ENCODE data around the gene DTNA.

The DTNA gene

GRCh38 chr18:34847408-34847807, 137.3 kb downstream of the DTNA start:
- DNase-seq = no peak

GRCh38 chr18:34848156-34848555, 138.1 kb downstream of the DTNA start:
- DNase-seq = no peak

GRCh38 chr18:34848695-34849094, 138.6 kb downstream of the DTNA start:
- no peak for DNase-seq

GRCh38 chr18:34857320-34857719, 147.2 kb downstream of the DTNA start:
- DNase-seq = no peak

GRCh38 chr18:34858188-34858587, 148.1 kb downstream of the DTNA start:
- peak in 6 of 56 donors; percentile 6 to 44 (median 20) for DNase-seq

GRCh38 chr18:34859496-34859895, 149.4 kb downstream of the DTNA start:
- DNase-seq = no peak

GRCh38 chr18:34862561-34862960, 152.5 kb downstream of the DTNA start:
- DNase-seq = peak in 8 of 56 donors; percentile 9 to 62 (median 32)

GRCh38 chr18:34863702-34864101, 153.6 kb downstream of the DTNA start:
- no peak for DNase-seq

GRCh38 chr18:34864836-34865497, 154.9 kb downstream of the DTNA start:
- DNase-seq = no peak

GRCh38 chr18:34866310-34866709, 156.2 kb downstream of the DTNA start:
- DNase-seq = no peak

GRCh38 chr18:34866739-34867138, 156.6 kb downstream of the DTNA start:
- DNase-seq = no peak

- no peak for DNase-seq
These were observed 157.4 kb downstream of the DTNA start for GRCh38 chr18:34867520-34867919.

GRCh38 chr18:34870555-34871310, 160.6 kb downstream of the DTNA start:
- no peak for DNase-seq

GRCh38 chr18:34871435-34871834, 161.3 kb downstream of the DTNA start:
- no peak for DNase-seq

GRCh38 chr18:34872066-34872465, 162.0 kb downstream of the DTNA start:
- no peak for DNase-seq

GRCh38 chr18:34873986-34874580, 164.0 kb downstream of the DTNA start:
- DNase-seq = no peak

- peak in 6 of 56 donors; percentile 2 to 45 (median 20) for DNase-seq
These were observed 165.1 kb downstream of the DTNA start for GRCh38 chr18:34875150-34875549.

GRCh38 chr18:34880403-34880802, 170.3 kb downstream of the DTNA start:
- DNase-seq = no peak

GRCh38 chr18:34880882-34881834, 171.1 kb downstream of the DTNA start:
- DNase-seq = no peak

- no peak for DNase-seq
These were observed 174.3 kb downstream of the DTNA start for GRCh38 chr18:34884436-34884835.

- no peak for DNase-seq
These were observed 176.1 kb downstream of the DTNA start for GRCh38 chr18:34886177-34886576.

Data from nucleus accumbens (tissue), 56 donors.